ENCODE data around the gene U2AF1L4.

DNA sequence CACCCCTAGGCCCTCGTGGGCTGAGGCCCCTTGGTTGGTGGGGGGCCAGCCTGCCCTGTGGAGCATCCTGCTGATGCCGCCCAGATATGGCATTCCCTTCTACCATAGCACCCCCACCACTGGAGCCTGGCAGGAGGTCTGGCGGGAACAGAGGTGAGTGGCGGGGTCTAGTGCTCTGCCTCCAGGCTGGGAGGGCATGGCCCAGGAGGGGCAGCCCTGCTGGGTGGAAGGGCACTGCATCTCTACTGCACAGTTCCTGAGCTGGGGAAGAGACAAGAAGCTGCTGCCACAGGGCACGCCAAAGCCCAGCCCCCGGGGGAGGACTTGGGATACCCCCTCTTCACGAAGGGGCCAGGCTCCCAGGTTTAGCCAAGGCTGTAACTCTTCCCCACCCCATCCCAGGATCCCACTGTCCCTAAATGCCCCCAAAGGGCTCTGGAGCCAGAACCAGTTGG, 29.8 kb downstream of the U2AF1L4 start:
- TF ChIP-seq POLR2A (IDR thresholded peaks at IDR 0.05; ENCODE audit: low read length) (no peak), GATA1 (IDR thresholded peaks at IDR 0.05; ENCODE audit: low read depth, low read length) (no peak)
